Lung (tissue), 12 donors: Measurements from ENCODE around the gene RILPL1. TPM values are rescaled to one million over a fixed set of nuclear protein-coding genes. Genes with fewer than 3 reads are reported as not detected.

Source experiments
- ATAC-seq: fragments of 200-7000 bp; cut with Tn5 transposase; one replicate; pipeline ENCODE4 v1.9.1; 2020; ENCODE audit warnings: moderate number of reproducible peaks; ENCODE audit not compliant: insufficient read depth, low FRiP score
- DNase-seq, 3 donors: peaks; one replicate each; pipeline ENCODE4 v3.0.0-alpha.2; 2013 to 2017
- H3K27ac ChIP-seq, 2 donors: one replicate each; pipeline ENCODE4 v1.5.1; 2013; ENCODE audit warnings: mild to moderate bottlenecking in 2 of 2, moderate library complexity in 2 of 2, control low read depth in 1 of 2, inconsistent platforms in 1 of 2, low read depth in 1 of 2, low read length in 1 of 2
- H3K27me3 ChIP-seq, 3 donors: one replicate each; pipeline ENCODE4 v1.5.1; 2013; ENCODE audit warnings: low read length in 2 of 3; ENCODE audit not compliant: control insufficient read depth in 3 of 3, insufficient read depth in 3 of 3
- H3K36me3 ChIP-seq, 4 donors: one replicate each; pipeline ENCODE4 v1.5.1; 2013; ENCODE audit warnings: low read length in 4 of 4, mild to moderate bottlenecking in 1 of 4, moderate library complexity in 1 of 4; ENCODE audit not compliant: control insufficient read depth in 4 of 4, insufficient read depth in 4 of 4
- H3K4me1 ChIP-seq, 5 donors: one replicate each; pipeline ENCODE4 v1.5.1; 2013; ENCODE audit warnings: low read length in 5 of 5, mild to moderate bottlenecking in 2 of 5, moderate library complexity in 1 of 5; ENCODE audit not compliant: control insufficient read depth in 5 of 5, insufficient read depth in 5 of 5
- H3K4me3 ChIP-seq: one replicate; pipeline ENCODE4 v1.5.1; 2013; ENCODE audit warnings: mild to moderate bottlenecking, control low read depth, moderate library complexity
- H3K9ac ChIP-seq, 2 donors: one replicate each; pipeline ENCODE4 v1.5.1; 2013; ENCODE audit warnings: low read length in 2 of 2, control low read depth in 1 of 2; ENCODE audit not compliant: insufficient read depth in 1 of 2
- H3K9me3 ChIP-seq, 4 donors: one replicate each; pipeline ENCODE4 v1.5.1; 2013; ENCODE audit warnings: low read length in 3 of 4, mild to moderate bottlenecking in 1 of 4, moderate library complexity in 1 of 4; ENCODE audit not compliant: control insufficient read depth in 4 of 4, insufficient read depth in 3 of 4
- CTCF ChIP-seq: IDR thresholded peaks from 2 replicates; pipeline ENCODE4 v1.5.1; 2012; ENCODE audit warnings: mild to moderate bottlenecking; ENCODE audit errors: control extremely low read depth, extremely low read depth
- WGBS, 2 donors: extraction: QIAGEN DNeasy Blood & Tissue Kit; methylation state at CpG; one replicate each; pipeline ENCODE4 v1.1.7; 2013; 5-methylcytosine and 5-hydroxymethylcytosine counted together
- polyA plus RNA-seq, 2 donors: library from polyadenylated mRNA; stranded (reverse); fragments of 200-250 nt; gene quantifications; one replicate each; pipeline ENCODE4 v1.2.1, GENCODE V29; 2013
- total RNA-seq, 2 donors: library from RNA; depleted of rRNA in 1 of 2; stranded (reverse); fragments of >200 nt in 1 of 2; gene quantifications; one replicate each; pipeline ENCODE4 v1.2.1, GENCODE V29; 2014 to 2021
- donor health status: control.
- donor health status: control.
- donor health status: Bipolar disorder and iron deficiency.
- donor health status: healthy.
- donor health status: DM: yes; HTN: yes; CAD: no.

The RILPL1 gene
- total and polyA plus RNA-seq, 4 donors = 9.5 to 14.6 (median 12.2) TPM

DNA sequence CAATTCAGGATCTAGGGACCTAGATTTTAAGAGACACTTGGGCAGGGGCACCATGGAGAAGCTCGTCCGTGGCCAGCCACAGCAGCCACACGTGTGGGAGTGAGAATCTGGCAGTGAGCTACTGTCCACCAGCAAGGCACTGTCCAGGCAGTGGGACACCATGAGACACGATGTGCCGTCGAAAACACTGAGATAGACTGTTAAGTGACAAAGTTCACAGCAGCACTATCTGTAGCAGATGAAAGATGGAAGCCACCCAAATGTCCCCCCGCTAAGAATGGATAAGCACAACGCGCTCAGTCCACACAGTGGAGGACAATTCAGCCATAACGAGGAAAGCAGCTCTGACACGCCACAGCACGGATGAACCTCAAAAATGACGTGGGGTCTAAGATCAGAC is 19.7 kb downstream of the RILPL1 start:
- Histone ChIP-seq H3K27ac (peak overlapping the region in 1 of 2 donors; percentile 67), H3K36me3 (peaks cover 5 to 39% (median 26%) of the 10 kb centered on the region in 4 donors), H3K4me1 (peaks cover 0 to 6% (median 0%) of the 10 kb centered on the region in 5 donors), H3K9me3 (no peaks in the 10 kb centered on the region), H3K27me3 (no peaks in the 10 kb centered on the region), H3K9ac (no peak overlapping the region), H3K4me3 (no peak overlapping the region)
- no peak for TF ChIP-seq CTCF
- ATAC-seq (no peak), DNase-seq (no peak)
- 79 to 81% methylated on average over 13 of the region's 13 CpGs for WGBS, 2 donors

DNA sequence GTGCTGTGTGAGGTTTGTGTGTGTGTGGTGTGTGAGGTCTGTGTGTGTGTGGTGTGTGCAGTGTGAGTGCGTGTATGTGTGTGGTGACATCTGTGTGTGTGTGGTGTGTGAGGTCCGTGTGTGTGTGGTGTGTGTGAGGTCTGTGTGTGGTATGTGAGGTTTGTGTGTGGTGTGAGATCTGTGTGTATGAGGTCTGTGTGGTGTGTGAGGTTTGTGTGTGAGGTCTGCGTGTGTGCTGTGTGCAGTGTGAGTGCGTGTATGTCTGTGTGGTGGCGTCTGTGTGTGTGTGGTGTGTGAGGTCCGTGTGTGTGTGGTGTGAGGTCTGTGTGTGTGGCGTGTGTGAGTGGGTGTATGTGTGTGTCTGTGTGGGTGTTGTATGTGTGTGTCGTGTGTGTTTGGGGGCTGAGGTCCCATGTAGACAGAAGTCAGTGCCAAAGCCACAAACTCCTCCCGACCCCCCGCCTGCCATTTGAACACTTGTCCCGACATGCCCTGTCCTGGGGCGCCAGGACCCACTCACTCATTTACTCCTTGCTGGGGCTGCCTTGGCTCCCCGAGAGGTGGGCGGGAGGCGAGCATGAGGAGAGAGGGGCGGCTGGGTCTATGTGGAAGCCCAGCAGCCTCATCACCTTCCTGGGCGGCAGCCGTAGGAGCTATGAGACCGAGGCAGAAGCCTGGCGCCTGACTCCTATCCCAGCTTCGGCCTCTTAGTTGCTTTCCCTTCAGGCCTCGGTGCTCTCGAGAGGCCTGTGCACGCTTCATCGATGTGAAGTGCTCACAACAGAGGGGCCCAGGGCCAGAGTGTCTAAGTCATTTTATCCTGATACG is 20.5 kb downstream of the RILPL1 start:
- Histone ChIP-seq H3K27ac (peak overlapping the region; percentile 53 to 67), H3K4me3 (no peak overlapping the region), H3K9ac (no peak overlapping the region), H3K9me3 (no peaks in the 10 kb centered on the region), H3K27me3 (no peaks in the 10 kb centered on the region), H3K36me3 (peaks cover 5 to 39% (median 26%) of the 10 kb centered on the region in 4 donors), H3K4me1 (peaks cover 0 to 6% (median 0%) of the 10 kb centered on the region in 5 donors)
- 78 to 87% methylated on average over 22 to 26 of the region's 26 CpGs for WGBS, 2 donors
- no peak for TF ChIP-seq CTCF
- ATAC-seq (no peak), DNase-seq (peak in 2 of 3 donors; percentile 16 to 38)

DNA sequence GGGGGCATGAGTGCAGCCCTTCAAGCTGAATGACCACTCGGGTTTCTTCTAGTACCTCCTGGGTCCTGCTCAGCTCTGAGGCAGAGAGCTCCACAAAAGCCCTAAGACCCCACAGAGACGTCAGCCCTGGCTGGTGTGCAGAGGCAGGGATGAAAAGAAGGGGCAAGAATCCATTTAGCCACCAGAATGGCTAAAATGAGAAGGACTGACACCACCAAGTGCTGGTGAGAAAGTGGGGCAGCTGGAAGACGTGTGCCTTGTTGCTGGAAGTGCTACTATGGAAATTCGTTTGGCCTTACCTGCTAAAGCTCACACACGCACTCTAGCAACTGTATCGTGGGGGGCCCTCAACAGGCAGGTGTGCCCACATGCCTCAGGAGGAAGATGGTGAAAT is 26.7 kb downstream of the RILPL1 start:
- H3K36me3 ChIP-seq = peaks cover 0 to 21% (median 13%) of the 10 kb centered on the region in 4 donors
- DNase-seq = no peak
- H3K4me1 ChIP-seq = peaks cover 0 to 6% (median 0%) of the 10 kb centered on the region in 5 donors
- no peaks in the 10 kb centered on the region for H3K9me3 ChIP-seq
- no peak for ATAC-seq
- H3K27me3 ChIP-seq = no peaks in the 10 kb centered on the region
- H3K9ac ChIP-seq = no peak overlapping the region
- no peak for TF ChIP-seq CTCF
- WGBS, 2 donors = 90 to 93% methylated on average over 6 of the region's 6 CpGs
- no peak overlapping the region for H3K27ac ChIP-seq
- H3K4me3 ChIP-seq = no peak overlapping the region
